GM18526 (cell line): ENCODE measurements around the gene ST3GAL5.

ENCODE experiments used
- POLR2A ChIP-seq: IDR thresholded peaks from 3 replicates; pipeline ENCODE4 v1.6.1; 2011; ENCODE audit not compliant: insufficient read length; ENCODE audit errors: extremely low read depth

ST3GAL5 gene

GRCh38 chr2:85888684-85889626 lies at the start of gene ST3GAL5:
TSS of gene ST3GAL5 (minus strand) at chr2:85888990. CDS start at chr2:85888905, 85 bp downstream.
- peak; percentile 14 for TF ChIP-seq POLR2A

- no peak for TF ChIP-seq POLR2A
Observed at GRCh38 chr2:85938456-85938855, 49.7 kb upstream of the ST3GAL5 start.

GRCh38 chr2:85937069-85937439 lies 48.3 kb upstream of the ST3GAL5 start:
- no peak for TF ChIP-seq POLR2A

DNA sequence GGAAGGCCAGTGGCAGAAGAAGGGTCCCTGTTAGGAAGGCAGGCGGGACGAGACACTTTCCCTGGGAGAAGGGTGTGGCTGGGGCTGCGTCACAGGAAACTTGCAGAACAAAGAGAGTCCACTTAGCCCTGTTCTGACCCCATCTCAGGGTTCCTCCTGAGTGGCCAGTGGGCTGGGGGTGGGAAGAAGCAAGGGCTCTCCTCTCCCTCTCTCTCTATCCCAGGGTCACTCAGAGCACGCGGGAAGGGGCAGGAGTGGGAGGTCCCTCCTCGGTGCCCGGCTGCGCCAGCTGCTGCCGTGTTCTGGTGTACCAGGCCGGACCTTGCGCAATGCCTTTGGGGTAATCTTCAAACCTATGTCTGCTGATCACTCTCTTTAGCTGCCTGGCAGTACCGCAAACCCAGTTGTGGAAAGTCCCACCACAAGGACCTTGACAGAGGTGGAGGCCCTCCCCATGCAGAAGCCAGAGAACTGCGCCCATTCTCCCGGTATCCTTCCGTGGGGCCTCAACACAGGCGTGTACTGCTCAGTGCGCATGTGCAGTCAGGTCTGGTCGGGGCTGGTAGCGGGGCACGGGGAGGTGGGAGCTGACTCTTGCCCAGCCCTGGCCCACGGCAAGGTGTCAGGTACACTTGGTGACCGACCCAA lies 47.8 kb upstream of the ST3GAL5 start:
- no peak for TF ChIP-seq POLR2A

- TF ChIP-seq POLR2A = no peak
Observed at GRCh38 chr2:85935746-85936208, 47.0 kb upstream of the ST3GAL5 start.

GRCh38 chr2:85935170-85935745 lies 46.5 kb upstream of the ST3GAL5 start:
- no peak for TF ChIP-seq POLR2A

DNA sequence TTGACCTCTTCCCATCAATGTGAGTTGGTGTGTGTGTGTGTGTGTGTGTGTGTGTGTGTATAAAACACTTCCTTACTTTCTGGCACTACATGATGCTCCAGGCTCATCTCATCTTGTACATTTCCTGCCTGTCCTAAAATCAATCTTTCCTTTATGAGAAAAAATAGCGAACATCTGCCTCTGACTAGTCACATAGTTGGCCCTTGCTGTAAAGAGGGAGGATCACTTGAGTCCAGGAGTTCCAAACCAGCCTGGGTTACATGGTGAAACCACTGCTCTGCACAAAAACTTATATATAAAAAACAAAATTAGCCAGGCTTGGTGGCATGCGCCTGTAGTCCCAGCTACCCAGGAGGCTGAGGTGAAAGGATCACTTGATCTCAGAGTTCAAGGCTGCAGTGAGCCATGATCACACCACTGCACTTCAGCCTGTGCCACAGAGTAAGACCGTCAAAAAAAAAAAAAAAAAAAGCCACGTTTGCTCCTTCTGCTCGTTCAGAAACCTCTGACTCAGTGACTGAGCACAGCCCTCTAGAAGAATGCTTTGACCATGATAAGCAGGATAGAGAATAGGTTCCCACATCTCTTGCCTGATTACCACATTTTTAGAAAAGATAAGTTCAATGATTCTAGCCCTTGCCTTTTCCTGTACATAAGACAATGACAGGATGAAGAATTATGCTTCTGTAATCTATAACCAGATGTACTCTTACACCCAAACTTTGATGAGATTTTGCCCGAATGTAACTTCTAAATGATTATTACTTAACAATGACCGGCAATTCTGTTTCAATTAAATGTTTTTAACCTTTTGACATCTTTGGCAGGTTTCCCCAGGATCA lies 45.2 kb upstream of the ST3GAL5 start:
- no peak for TF ChIP-seq POLR2A

- TF ChIP-seq POLR2A = no peak
Observed at GRCh38 chr2:85930129-85931124, 41.6 kb upstream of the ST3GAL5 start.

- TF ChIP-seq POLR2A = no peak
Observed at GRCh38 chr2:85929096-85930050, 40.6 kb upstream of the ST3GAL5 start.

- no peak for TF ChIP-seq POLR2A
Observed at GRCh38 chr2:85926931-85927661, 38.3 kb upstream of the ST3GAL5 start.

DNA sequence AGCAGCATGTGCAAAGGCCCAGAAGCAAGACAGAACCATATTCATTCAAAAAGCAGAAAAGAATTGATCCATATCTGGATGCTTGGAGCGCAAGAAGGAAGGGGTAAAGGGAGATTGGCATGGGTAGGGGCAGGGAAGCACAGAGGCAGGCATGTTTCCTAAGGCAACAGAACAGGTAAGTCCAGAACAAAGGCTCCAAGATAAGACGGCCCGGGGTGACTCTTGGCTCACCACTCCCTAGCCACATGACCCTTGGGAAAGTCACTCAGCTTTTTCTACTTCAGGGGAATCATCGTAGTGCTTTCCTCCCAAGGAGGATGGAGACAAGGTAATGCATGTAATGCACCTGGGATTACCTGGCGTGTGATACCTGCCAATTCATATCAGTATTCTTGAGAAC lies 37.7 kb upstream of the ST3GAL5 start:
- TF ChIP-seq POLR2A = no peak

- no peak for TF ChIP-seq POLR2A
Observed at GRCh38 chr2:85925216-85925671, 36.5 kb upstream of the ST3GAL5 start.
